ENCODE data around the gene OTOP1. TPM values are rescaled to one million over a fixed set of nuclear protein-coding genes. Genes with fewer than 3 reads are reported as not detected.
A peak's percentile ranks its signal among the peaks of the same experiment; 100 is the strongest.
"Not testable (repeated sequence)": the region's sequence is repeated elsewhere in the genome, so short reads cannot be mapped to it uniquely, and the experiment has no call there.

OTOP1 gene
- total and polyA plus RNA-seq, 8 donors, result not detected

- FAIRE-seq (no peak), DNase-seq (peak in 3 of 6 donors; percentile 37 to 76 (median 46)), ATAC-seq (no peak)
- Histone ChIP-seq H3K27me3 (no peaks in the 10 kb centered on the region), H3K27ac (no peak overlapping the region), H3K4me3 (no peak overlapping the region), H3K4me1 (no peaks in the 10 kb centered on the region), H3K9me3 (no peaks in the 10 kb centered on the region), H3K36me3 (no peaks in the 10 kb centered on the region)
- intact Hi-C loops (cut with DNase I), result no loop called here
- peak; percentile 45 to 64 (median 55) for TF ChIP-seq CTCF (IDR thresholded peaks at IDR 0.05)
- 29 to 35% methylated on average over 19 of the region's 19 CpGs for WGBS, 2 donors
These were observed 43.7 kb downstream of the OTOP1 start for GRCh38 chr4:4182835-4183568.

- FAIRE-seq, result peak; percentile 32
- Histone ChIP-seq H3K27ac (no peak overlapping the region), H3K4me3 (no peak overlapping the region), H3K4me1 (no peaks in the 10 kb centered on the region), H3K27me3 (peaks cover 0 to 8% (median 0%) of the 10 kb centered on the region in 4 donors), H3K9me3 (no peaks in the 10 kb centered on the region), H3K36me3 (no peaks in the 10 kb centered on the region)
- intact Hi-C loops (cut with DNase I), result no loop called here
- no peak for ATAC-seq
- WGBS, 2 donors, result 58 to 72% methylated on average over 10 of the region's 10 CpGs
- no peak for DNase-seq
- no peak for TF ChIP-seq CTCF (IDR thresholded peaks at IDR 0.05)
These were observed 56.1 kb downstream of the OTOP1 start for GRCh38 chr4:4170596-4171150.

- intact Hi-C loops (cut with DNase I); ATAC-seq; H3K9me3 ChIP-seq; H3K36me3 ChIP-seq; DNase-seq; H3K4me1 ChIP-seq; H3K4me3 ChIP-seq; FAIRE-seq; H3K27ac ChIP-seq; H3K27me3 ChIP-seq: not testable (repeated sequence)
- 74 to 79% methylated on average over 18 to 19 of the region's 19 CpGs for WGBS, 2 donors
These were observed 58.5 kb downstream of the OTOP1 start for GRCh38 chr4:4167981-4168780.

GRCh38 chr4:4166986-4167385 lies 59.7 kb downstream of the OTOP1 start:
- H3K27ac ChIP-seq; H3K9me3 ChIP-seq; H3K4me1 ChIP-seq; H3K36me3 ChIP-seq; intact Hi-C loops (cut with DNase I); FAIRE-seq; H3K27me3 ChIP-seq; H3K4me3 ChIP-seq; ATAC-seq: not testable (repeated sequence)
- peak in 4 of 6 donors; percentile 18 to 53 (median 28) for DNase-seq
- WGBS, 2 donors, result 13 to 19% methylated on average over 13 of the region's 13 CpGs

GRCh38 chr4:4165701-4166392 lies 60.9 kb downstream of the OTOP1 start:
- H3K36me3 ChIP-seq; H3K27ac ChIP-seq; H3K4me1 ChIP-seq; FAIRE-seq; H3K9me3 ChIP-seq; intact Hi-C loops (cut with DNase I); ATAC-seq; DNase-seq; H3K4me3 ChIP-seq; H3K27me3 ChIP-seq: not testable (repeated sequence)
- 66 to 73% methylated on average over 18 of the region's 18 CpGs for WGBS, 2 donors

GRCh38 chr4:4164532-4165173 lies 62.1 kb downstream of the OTOP1 start:
- WGBS, 2 donors, result 69 to 74% methylated on average over 18 of the region's 18 CpGs
- not testable (repeated sequence) for FAIRE-seq

GRCh38 chr4:4162186-4162585 lies 64.5 kb downstream of the OTOP1 start:
- intact Hi-C loops (cut with DNase I); FAIRE-seq; H3K9me3 ChIP-seq; ATAC-seq; H3K36me3 ChIP-seq; H3K4me3 ChIP-seq; H3K4me1 ChIP-seq; H3K27me3 ChIP-seq; H3K27ac ChIP-seq; DNase-seq: not testable (repeated sequence)
- WGBS, 2 donors, result 35 to 44% methylated on average over 7 of the region's 7 CpGs

More at GRCh38 chr4:4164532-4165173, 62.1 kb downstream of the OTOP1 start:
- intact Hi-C loops (cut with DNase I); H3K27ac ChIP-seq; H3K9me3 ChIP-seq; H3K36me3 ChIP-seq; H3K27me3 ChIP-seq; ATAC-seq; H3K4me3 ChIP-seq; H3K4me1 ChIP-seq; DNase-seq: not testable (repeated sequence)

GRCh38 chr4:4160956-4161665 lies 65.6 kb downstream of the OTOP1 start:
- H3K27ac ChIP-seq; H3K36me3 ChIP-seq; H3K9me3 ChIP-seq; H3K4me3 ChIP-seq; H3K27me3 ChIP-seq; H3K4me1 ChIP-seq; ATAC-seq; FAIRE-seq; intact Hi-C loops (cut with DNase I): not testable (repeated sequence)
- DNase-seq, result peak in 3 of 6 donors; percentile 21 to 52 (median 24)
- WGBS, 2 donors, result 39 to 42% methylated on average over 17 of the region's 17 CpGs

Data from pancreas (tissue), 10 donors.